ENCODE results near the gene FAAP20. TPM values are rescaled to one million over a fixed set of nuclear protein-coding genes. Genes with fewer than 3 reads are reported as not detected.

Gene FAAP20
- total and polyA plus RNA-seq, 2 experiments from 2014 or later: 79.1 to 167 TPM

DNA sequence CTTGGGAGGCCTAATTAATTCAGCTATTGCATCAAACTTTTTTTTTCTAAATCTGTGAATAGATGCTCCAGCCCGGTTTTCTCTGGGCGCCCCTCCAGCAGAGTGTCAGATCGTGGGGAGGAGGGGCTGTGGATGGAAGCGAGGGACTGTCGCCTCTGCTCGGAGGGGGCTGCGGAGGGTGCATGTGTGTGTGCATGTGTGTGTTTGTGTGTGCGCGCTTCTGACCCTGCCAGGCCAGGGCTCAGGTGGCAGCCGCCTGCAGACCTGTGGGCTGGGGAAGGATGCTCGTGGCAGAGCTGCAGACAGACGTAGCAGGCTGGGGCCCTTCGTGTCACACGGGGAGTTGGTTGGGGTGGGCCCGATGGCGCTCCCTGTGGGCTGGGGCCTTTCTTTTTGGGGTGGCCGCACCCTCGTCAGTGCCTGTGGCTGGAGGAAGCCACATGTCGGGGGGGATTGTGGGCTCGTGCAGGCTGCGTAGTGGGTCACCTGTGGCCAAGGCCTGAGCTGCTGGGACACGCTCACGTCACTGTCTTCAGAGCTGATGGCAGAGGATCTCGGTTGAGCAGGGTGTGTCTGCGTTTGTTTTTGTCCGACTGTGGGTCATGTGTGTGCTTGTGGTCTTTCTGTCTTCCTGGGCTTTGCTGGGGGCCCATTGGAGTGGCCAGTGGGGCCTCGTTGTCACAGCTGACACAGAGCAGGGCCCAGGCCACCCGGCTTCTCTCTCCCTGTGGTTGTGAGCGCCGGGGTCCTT, 36.4 kb upstream of the FAAP20 start:
- Histone ChIP-seq H3K27ac (ENCODE audit: low read depth) (no peak overlapping the region), H3K79me2 (replicated peaks; ENCODE audit: insufficient read depth) (peaks cover 72% of the 10 kb centered on the region), H3F3A (replicated peaks; ENCODE audit: low read depth) (peaks cover 13% of the 10 kb centered on the region; the same call in 1 of the 2 replicates), H2AFZ (no peak overlapping the region), H3K9me2 (ENCODE audit: insufficient read depth) (no peaks in the 10 kb centered on the region), H3K27me3 (ENCODE audit: insufficient read depth) (no peaks in the 10 kb centered on the region), H4K20me1 (replicated peaks; ENCODE audit: insufficient read depth) (peaks cover 54% of the 10 kb centered on the region), H3K36me3 (ENCODE audit: insufficient read depth) (no peaks in the 10 kb centered on the region), H3K4me1 (ENCODE audit: insufficient read depth) (peaks cover 39% of the 10 kb centered on the region; the same call in 1 of the 2 replicates), H3K4me3 (peak overlapping the region; percentile 85), H3K4me2 (peak overlapping the region; percentile 99)
- Mint-ChIP-seq H3K36me3 (ENCODE audit: low read depth) (peaks cover 10% of the 10 kb centered on the region), H3K9me3 (no peaks in the 10 kb centered on the region; the same call in 2 of the 3 replicates), H3K4me1 (peaks cover 48% of the 10 kb centered on the region), H3K27ac (peak overlapping the region; percentile 69; the same call in 1 of the 2 replicates), H3K27me3 (ENCODE audit: insufficient read depth, low read depth, poor library complexity) (peaks cover 21% of the 10 kb centered on the region), H3K4me3 (peak overlapping the region; percentile 97)
- TF ChIP-seq CREB1 (CRISPR knock-in tag; IDR thresholded peaks at IDR 0.05; ENCODE audit: low read depth) (no peak), EZH2 (IDR thresholded peaks at IDR 0.05; ENCODE audit: low read depth, unreplicated experiment) (no peak), POLR2AphosphoS5 (IDR thresholded peaks at IDR 0.05; ENCODE audit: low read depth) (no peak), ZNF114 (CRISPR knock-in tag; IDR thresholded peaks at IDR 0.05) (no peak), ZNF331 (CRISPR knock-in tag; IDR thresholded peaks at IDR 0.05; ENCODE audit: low read depth) (no peak), JUNB (IDR thresholded peaks at IDR 0.05; ENCODE audit: unreplicated experiment) (no peak), STAT1 (IDR thresholded peaks at IDR 0.05; ENCODE audit: unreplicated experiment) (no peak)
- TF ChIP-seq, protein P1, sequence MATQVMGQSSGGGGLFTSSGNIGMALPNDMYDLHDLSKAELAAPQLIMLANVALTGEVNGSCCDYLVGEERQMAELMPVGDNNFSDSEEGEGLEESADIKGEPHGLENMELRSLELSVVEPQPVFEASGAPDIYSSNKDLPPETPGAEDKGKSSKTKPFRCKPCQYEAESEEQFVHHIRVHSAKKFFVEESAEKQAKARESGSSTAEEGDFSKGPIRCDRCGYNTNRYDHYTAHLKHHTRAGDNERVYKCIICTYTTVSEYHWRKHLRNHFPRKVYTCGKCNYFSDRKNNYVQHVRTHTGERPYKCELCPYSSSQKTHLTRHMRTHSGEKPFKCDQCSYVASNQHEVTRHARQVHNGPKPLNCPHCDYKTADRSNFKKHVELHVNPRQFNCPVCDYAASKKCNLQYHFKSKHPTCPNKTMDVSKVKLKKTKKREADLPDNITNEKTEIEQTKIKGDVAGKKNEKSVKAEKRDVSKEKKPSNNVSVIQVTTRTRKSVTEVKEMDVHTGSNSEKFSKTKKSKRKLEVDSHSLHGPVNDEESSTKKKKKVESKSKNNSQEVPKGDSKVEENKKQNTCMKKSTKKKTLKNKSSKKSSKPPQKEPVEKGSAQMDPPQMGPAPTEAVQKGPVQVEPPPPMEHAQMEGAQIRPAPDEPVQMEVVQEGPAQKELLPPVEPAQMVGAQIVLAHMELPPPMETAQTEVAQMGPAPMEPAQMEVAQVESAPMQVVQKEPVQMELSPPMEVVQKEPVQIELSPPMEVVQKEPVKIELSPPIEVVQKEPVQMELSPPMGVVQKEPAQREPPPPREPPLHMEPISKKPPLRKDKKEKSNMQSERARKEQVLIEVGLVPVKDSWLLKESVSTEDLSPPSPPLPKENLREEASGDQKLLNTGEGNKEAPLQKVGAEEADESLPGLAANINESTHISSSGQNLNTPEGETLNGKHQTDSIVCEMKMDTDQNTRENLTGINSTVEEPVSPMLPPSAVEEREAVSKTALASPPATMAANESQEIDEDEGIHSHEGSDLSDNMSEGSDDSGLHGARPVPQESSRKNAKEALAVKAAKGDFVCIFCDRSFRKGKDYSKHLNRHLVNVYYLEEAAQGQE (IDR thresholded peaks at IDR 0.05; ENCODE audit: unreplicated experiment): no peak
- TF ChIP-seq, protein P2, sequence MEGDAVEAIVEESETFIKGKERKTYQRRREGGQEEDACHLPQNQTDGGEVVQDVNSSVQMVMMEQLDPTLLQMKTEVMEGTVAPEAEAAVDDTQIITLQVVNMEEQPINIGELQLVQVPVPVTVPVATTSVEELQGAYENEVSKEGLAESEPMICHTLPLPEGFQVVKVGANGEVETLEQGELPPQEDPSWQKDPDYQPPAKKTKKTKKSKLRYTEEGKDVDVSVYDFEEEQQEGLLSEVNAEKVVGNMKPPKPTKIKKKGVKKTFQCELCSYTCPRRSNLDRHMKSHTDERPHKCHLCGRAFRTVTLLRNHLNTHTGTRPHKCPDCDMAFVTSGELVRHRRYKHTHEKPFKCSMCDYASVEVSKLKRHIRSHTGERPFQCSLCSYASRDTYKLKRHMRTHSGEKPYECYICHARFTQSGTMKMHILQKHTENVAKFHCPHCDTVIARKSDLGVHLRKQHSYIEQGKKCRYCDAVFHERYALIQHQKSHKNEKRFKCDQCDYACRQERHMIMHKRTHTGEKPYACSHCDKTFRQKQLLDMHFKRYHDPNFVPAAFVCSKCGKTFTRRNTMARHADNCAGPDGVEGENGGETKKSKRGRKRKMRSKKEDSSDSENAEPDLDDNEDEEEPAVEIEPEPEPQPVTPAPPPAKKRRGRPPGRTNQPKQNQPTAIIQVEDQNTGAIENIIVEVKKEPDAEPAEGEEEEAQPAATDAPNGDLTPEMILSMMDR (conservative IDR thresholded peaks at IDR 0.05; ENCODE audit: low read depth in 2 of 2): no peak
- no peak for ATAC-seq
- peak; percentile 20 for DNase-seq (ENCODE audit: low spot score)
